Measurements from ENCODE around the gene ATP7A. TPM values are rescaled to one million over a fixed set of nuclear protein-coding genes. Genes with fewer than 3 reads are reported as not detected.

The ATP7A gene
- total and polyA plus RNA-seq, 9 of the 15 experiments (the other 6 are each of a cell fraction or from before 2014, with no cell fraction given), result 7.8 to 22.7 (median 11.6) TPM

DNA sequence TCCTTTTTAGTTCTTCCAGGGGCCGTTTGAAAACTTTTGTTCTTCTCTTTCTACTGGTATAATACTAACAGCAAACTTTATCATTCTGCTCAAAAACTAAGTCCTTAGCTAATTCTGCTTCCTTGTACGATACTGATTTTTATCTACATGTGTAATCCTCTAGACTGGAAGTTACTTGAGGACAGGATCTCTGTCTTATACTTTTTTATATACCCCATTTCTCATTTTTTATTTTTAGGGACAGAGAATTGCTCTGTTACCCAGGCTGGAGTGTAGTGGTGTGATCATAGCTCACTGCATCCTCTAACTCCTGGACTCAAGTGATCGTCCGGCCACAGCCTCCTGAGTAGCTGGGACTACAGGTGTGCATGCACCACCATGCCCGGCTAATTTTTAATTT is 9.0 kb upstream of the ATP7A start:
- H3K9me1 ChIP-seq (ENCODE audit: control insufficient read depth, insufficient read depth, low read length), result no peaks in the 10 kb centered on the region
- peaks cover 3% of the 10 kb centered on the region; the same call in 1 of the 2 replicates for H3K9me3 ChIP-seq (replicated peaks; ENCODE audit: control insufficient read depth, insufficient read depth, low read depth, low read length)
- peaks cover 40% of the 10 kb centered on the region for H3K79me2 ChIP-seq (ENCODE audit: control insufficient read depth, insufficient read depth, low read length)
- peaks cover 48% of the 10 kb centered on the region for H3K36me3 ChIP-seq (ENCODE audit: control insufficient read depth, insufficient read depth, low read length)
- no peaks in the 10 kb centered on the region for H3K27me3 ChIP-seq (ENCODE audit: control insufficient read depth in 2 of 2, insufficient read depth in 2 of 2, low read length in 2 of 2)
- intact Hi-C loops (cut with micrococcal nuclease), result no loop called here
- no peak overlapping the region for H3K27ac ChIP-seq (ENCODE audit: extremely low read depth, low read depth, low read length)
- H3K9ac ChIP-seq (ENCODE audit: insufficient read depth in 1 of 2, low read depth in 2 of 2, low read length in 2 of 2), result no peak overlapping the region
- no peaks in the 10 kb centered on the region for H4K20me1 ChIP-seq (replicated peaks; ENCODE audit: control insufficient read depth, insufficient read depth, low read length)
- POLR2A ChIA-PET, result interaction anchor here (3.4 kb wide), 1 partner anchor 9 kb away, joined by 18 read pairs; the partner anchor contains the start of gene ATP7A
- in situ Hi-C loops (cut with MboI), result loop anchor here (10.0 kb wide), 1 partner anchor 123 kb away; no protein-coding TSS in a partner anchor
- H2AFZ ChIP-seq (ENCODE audit: low read depth, low read length), result no peak overlapping the region
- CTCF ChIA-PET (ENCODE audit: low intra/inter-chr PET ratio), result no interaction called here
- TF ChIP-seq EP300 (IDR thresholded peaks at IDR 0.05; ENCODE audit: low read length) (no peak), ZNF316 (IDR thresholded peaks at IDR 0.05) (peak; percentile 81), TRIM24 (IDR thresholded peaks at IDR 0.05) (peak; percentile 55 to 56; a peak in 3 of 4 replicates), NFRKB (IDR thresholded peaks at IDR 0.05; ENCODE audit: low read depth) (no peak), MED1 (CRISPR knock-in tag; IDR thresholded peaks at IDR 0.05; ENCODE audit: borderline replicate concordance) (no peak), PRPF4 (IDR thresholded peaks at IDR 0.05; ENCODE audit: insufficient read depth, low read depth, low read length, poor library complexity, severe bottlenecking) (no peak), IRF2 (CRISPR knock-in tag; IDR thresholded peaks at IDR 0.05) (no peak), ZNF444 (CRISPR knock-in tag; IDR thresholded peaks at IDR 0.05) (no peak), MCM5 (IDR thresholded peaks at IDR 0.05; ENCODE audit: low read depth) (no peak), HLTF (IDR thresholded peaks at IDR 0.05) (no peak)
- H3K4me2 ChIP-seq (ENCODE audit: insufficient read depth, low read length), result no peak overlapping the region; the same call in 1 of the 2 replicates
- WGBS (ENCODE audit: insufficient coverage, low coverage, missing lambda C conversion rate), result 91% methylated on average over 5 of the region's 5 CpGs
- FAIRE-seq (no peak), ATAC-seq (no peak), DNase-seq (ENCODE audit: extremely low read depth in 1 of 4, low spot score in 3 of 4) (no peak)
- BruUV-seq (replicated peaks), result no TSS peak
- no peak overlapping the region; the same call in 1 of the 2 replicates for H3K4me3 ChIP-seq
- peaks cover 2 to 3% of the 10 kb centered on the region in 2 experiments; a peak in 2 of 5 replicates for H3K4me1 ChIP-seq (replicated peaks in 1 of 2; ENCODE audit: control insufficient read depth in 2 of 2, insufficient read depth in 2 of 2, low read length in 2 of 2)

All from K562 (cell line).